Ascending aorta (tissue), 2 donors: ENCODE measurements around the gene BSND. TPM values are rescaled to one million over a fixed set of nuclear protein-coding genes. Genes with fewer than 3 reads are reported as not detected.

Experiments
- DNase-seq, 2 donors: peaks; one replicate each; pipeline ENCODE4 v3.0.0-alpha.2; 2019; ENCODE audit warnings: low spot score in 2 of 2
- H3K27ac ChIP-seq, 2 donors: fragments of 200-600 bp; sonication (generic); one replicate each; pipeline ENCODE4 v1.5.1; 2016 to 2017; ENCODE audit warnings: mild to moderate bottlenecking in 1 of 2
- H3K27me3 ChIP-seq: fragments of 200-600 bp; sonication (generic); one replicate; pipeline ENCODE4 v1.5.1; 2017
- H3K36me3 ChIP-seq, 2 donors: fragments of 200-600 bp; sonication (generic); one replicate each; pipeline ENCODE4 v1.5.1; 2016
- H3K4me1 ChIP-seq, 2 donors: fragments of 200-600 bp; sonication (generic); one replicate each; pipeline ENCODE4 v1.5.1; 2016 to 2017; ENCODE audit warnings: mild to moderate bottlenecking in 1 of 2
- H3K4me3 ChIP-seq, 2 donors: fragments of 200-600 bp; sonication (generic); one replicate each; pipeline ENCODE4 v1.5.1; 2016 to 2017; ENCODE audit warnings: mild to moderate bottlenecking in 1 of 2
- H3K9me3 ChIP-seq, 2 donors: fragments of 200-600 bp; sonication (generic); one replicate each; pipeline ENCODE4 v1.5.1; 2016
- intact Hi-C: fragments of 100-400 bp; cut with DNase I; formaldehyde crosslinking; loops from one replicate; pipeline ENCODE4 v1.15.1; 2023
- total RNA-seq: library from RNA; depleted of rRNA; stranded (reverse); fragments of >200 nt; gene quantifications from one replicate; pipeline ENCODE4 v1.1.0, GENCODE V29; 2016
- TF ChIP-seq, protein P1 (sequence below), 3 experiments: fragments of 200-600 bp in 2 of 3; fragments of 450-650 bp in 1 of 3; sonication (generic) in 2 of 3; IDR thresholded peaks; one replicate each; pipeline ENCODE4 v1.5.1; 2016 to 2019; ENCODE audit warnings: antibody characterized with exemption in 3 of 3, mild to moderate bottlenecking in 1 of 3, moderate library complexity in 1 of 3

BSND gene
- total RNA-seq, 1 donor from 2014 or later: not detected

DNA sequence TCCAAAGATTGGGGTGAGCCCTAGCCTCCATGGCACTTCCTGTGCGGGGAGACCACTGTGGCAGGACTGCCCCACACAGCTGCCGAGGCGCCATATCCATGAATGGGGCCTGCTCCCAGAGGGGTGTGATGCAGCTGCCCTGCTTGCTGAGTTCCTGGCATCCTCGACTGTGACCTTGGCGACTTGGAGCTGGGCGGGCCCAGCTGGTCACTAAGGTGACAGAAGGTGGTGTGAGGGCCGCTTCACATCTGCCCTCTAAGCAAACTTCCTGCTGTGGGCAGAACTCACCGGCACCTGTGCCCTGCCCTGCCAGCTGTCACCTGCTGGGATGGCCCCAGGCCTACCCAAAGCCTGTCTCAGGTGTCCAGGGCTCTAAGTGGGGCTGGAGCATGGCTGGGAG lies 9.3 kb upstream of the BSND start:
- H3K27ac ChIP-seq: no peak overlapping the region
- H3K4me3 ChIP-seq: no peak overlapping the region
- H3K9me3 ChIP-seq: no peaks in the 10 kb centered on the region
- no peaks in the 10 kb centered on the region for H3K27me3 ChIP-seq
- intact Hi-C loops: no loop called here
- no peaks in the 10 kb centered on the region for H3K4me1 ChIP-seq
- no peaks in the 10 kb centered on the region for H3K36me3 ChIP-seq
- DNase-seq: no peak
- TF ChIP-seq, protein P1, sequence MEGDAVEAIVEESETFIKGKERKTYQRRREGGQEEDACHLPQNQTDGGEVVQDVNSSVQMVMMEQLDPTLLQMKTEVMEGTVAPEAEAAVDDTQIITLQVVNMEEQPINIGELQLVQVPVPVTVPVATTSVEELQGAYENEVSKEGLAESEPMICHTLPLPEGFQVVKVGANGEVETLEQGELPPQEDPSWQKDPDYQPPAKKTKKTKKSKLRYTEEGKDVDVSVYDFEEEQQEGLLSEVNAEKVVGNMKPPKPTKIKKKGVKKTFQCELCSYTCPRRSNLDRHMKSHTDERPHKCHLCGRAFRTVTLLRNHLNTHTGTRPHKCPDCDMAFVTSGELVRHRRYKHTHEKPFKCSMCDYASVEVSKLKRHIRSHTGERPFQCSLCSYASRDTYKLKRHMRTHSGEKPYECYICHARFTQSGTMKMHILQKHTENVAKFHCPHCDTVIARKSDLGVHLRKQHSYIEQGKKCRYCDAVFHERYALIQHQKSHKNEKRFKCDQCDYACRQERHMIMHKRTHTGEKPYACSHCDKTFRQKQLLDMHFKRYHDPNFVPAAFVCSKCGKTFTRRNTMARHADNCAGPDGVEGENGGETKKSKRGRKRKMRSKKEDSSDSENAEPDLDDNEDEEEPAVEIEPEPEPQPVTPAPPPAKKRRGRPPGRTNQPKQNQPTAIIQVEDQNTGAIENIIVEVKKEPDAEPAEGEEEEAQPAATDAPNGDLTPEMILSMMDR (IDR thresholded peaks at IDR 0.05): no peak

DNA sequence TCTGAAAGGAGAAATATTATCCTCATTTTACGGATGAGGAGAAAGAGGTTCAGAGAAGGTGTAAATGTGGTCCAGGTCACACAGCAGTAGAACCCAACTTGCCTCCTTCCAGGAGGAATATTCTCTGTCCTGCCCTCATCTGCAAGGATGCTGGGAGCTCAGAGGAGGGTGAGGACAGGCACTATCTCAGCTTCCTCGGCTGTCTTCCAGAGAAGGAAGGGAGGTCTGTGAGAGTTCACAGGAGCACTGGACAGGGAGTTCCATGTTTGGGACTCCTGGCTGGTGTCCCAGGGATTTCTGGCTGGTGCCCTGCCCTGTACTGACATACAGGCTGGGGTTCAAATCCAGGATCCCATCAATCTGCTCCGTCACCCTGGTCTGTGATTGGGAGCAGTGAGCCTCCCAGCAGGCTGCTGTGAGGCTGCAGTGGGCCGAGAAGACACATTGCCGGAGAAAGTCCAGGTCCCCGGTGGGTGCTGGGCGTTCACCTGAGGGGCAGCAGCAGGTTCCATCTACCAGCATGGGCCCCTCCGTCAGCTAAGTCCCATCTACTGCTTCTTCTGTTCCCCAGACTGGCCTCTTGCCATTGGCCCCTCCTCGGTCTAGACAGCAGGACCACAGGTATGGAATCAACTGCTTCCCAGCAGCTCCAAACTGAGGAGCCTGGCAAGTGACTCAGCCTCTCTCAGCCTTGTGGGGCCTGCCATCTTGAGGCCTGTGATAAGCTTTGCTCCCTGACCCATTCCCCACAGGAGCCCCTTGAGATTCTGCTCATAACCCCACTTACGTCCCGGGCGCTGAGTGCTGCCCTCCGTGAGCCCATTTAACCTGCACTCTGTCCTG lies 8.5 kb upstream of the BSND start:
- no peaks in the 10 kb centered on the region for H3K9me3 ChIP-seq
- no peak overlapping the region for H3K4me3 ChIP-seq
- DNase-seq: no peak
- no peak overlapping the region for H3K27ac ChIP-seq
- intact Hi-C loops: no loop called here
- H3K27me3 ChIP-seq: no peaks in the 10 kb centered on the region
- TF ChIP-seq, protein P1 (IDR thresholded peaks at IDR 0.05): no peak
- H3K36me3 ChIP-seq: no peaks in the 10 kb centered on the region
- no peaks in the 10 kb centered on the region for H3K4me1 ChIP-seq

DNA sequence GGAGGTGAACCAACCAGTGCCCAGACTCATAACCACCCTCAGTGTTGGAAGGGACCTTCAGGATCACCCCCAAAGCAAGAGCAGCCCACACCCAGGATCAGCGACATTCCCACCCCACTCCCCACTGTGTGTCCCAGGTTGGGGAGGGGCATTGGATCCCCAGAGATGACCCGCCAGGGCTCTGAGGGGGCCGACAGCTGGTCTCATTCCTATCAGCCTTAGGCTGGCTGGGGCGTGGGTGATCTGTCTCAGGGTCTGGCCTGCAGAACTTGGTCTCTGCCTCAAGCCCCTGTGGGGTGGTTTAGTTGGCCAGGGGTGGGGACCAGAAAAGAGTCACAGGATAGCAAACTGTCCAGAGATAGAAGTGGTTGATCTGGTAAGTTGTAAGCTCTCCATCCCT lies 7.8 kb upstream of the BSND start:
- no peak overlapping the region for H3K27ac ChIP-seq
- intact Hi-C loops: no loop called here
- no peaks in the 10 kb centered on the region for H3K9me3 ChIP-seq
- TF ChIP-seq, protein P1 (IDR thresholded peaks at IDR 0.05): no peak
- no peak for DNase-seq
- no peaks in the 10 kb centered on the region for H3K27me3 ChIP-seq
- no peaks in the 10 kb centered on the region for H3K36me3 ChIP-seq
- no peaks in the 10 kb centered on the region for H3K4me1 ChIP-seq
- no peak overlapping the region for H3K4me3 ChIP-seq

DNA sequence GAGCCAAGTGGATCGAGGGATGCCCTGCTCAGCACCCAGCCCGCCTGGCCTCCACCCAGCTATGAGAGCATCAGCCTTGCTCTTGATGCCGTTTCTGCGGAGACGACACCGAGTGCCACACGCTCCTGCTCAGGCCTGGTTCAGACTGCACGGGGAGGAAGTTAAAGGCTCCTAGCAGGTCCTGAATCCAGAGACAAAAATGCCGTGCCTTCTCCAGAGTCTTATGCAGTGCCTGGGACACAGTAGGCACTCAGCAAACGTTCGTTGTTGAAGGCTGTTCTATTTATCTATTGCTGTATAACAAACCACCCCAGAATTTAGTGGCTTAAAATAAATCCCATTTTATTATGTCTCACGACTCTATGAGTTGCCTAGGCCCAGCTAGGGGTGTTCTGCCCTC lies 6.8 kb upstream of the BSND start:
- Histone ChIP-seq H3K27me3 (no peaks in the 10 kb centered on the region), H3K27ac (no peak overlapping the region), H3K4me3 (no peak overlapping the region), H3K9me3 (no peaks in the 10 kb centered on the region), H3K4me1 (peaks cover 0 to 6% of the 10 kb centered on the region in 2 donors), H3K36me3 (no peaks in the 10 kb centered on the region)
- intact Hi-C loops: no loop called here
- TF ChIP-seq, protein P1 (IDR thresholded peaks at IDR 0.05): no peak
- no peak for DNase-seq

DNA sequence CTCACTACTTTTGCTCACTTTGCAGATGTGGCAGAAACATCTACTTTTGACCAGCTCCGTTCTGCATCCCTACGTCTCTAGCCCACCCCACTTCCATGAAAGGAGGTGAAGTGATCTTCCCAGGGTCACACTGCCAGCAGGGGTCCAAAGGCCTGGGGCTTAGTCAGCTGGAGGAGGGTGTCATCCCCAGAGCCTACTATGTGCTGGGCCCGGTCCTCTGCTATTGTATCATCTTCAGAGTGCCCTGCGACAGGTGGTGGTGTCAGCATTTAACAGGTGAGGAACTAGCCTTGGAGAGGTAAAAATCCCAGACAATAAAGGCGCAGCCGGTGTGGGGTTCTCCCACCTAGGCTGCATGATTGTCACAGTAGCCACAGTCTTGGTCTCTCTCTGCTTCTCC lies 5.6 kb upstream of the BSND start:
- no peaks in the 10 kb centered on the region for H3K9me3 ChIP-seq
- intact Hi-C loops: no loop called here
- TF ChIP-seq, protein P1 (IDR thresholded peaks at IDR 0.05): no peak
- peaks cover 0 to 7% of the 10 kb centered on the region in 2 donors for H3K4me1 ChIP-seq
- no peak overlapping the region for H3K27ac ChIP-seq
- no peaks in the 10 kb centered on the region for H3K27me3 ChIP-seq
- no peaks in the 10 kb centered on the region for H3K36me3 ChIP-seq
- DNase-seq: no peak
- H3K4me3 ChIP-seq: no peak overlapping the region
